Fibroblast of skin of right biceps (primary cell): ENCODE data around the gene MR1.

Experiments used
- DNase-seq: peaks from one replicate; pipeline ENCODE4 v3.0.0-alpha.2; 2013

Gene MR1

DNA sequence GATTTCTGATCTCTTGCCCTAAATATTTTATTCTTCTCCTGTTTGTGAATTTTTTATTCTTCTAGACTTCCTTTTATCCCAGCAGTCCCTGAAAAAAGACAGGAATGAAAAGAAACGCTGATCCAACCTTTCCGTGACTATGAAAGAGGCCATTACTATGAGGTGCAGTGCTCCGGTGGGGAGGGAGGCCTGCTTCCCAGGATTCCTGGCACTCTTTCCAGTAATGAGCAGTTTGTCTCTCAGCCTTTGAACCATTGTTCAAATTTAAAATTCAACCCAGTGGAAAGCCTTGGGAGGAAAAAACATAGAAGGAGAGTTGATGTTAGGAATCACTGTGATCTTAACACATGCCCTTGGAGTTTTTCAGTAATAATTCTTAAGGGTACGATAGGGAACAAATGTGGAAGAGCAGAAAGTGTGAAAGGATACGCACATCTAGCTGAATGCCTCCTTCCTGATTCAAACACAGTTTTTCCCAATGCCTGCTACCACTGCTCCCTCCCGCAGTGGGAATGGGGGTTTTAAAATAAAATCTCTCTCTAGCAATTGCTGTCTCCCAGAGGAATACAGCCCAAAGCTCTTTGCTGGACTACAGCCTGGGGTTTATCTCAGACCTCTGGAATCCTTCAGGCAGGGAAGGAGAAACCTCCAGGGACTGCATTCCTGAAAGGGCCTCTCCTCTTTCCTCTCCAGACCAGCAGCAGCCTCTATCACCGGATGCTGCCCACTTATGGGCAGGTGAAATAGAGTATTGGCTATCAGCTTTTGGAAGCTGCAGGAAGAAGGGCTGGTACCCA, 60.8 kb downstream of the MR1 start:
- DNase-seq: peak; percentile 98

DNA sequence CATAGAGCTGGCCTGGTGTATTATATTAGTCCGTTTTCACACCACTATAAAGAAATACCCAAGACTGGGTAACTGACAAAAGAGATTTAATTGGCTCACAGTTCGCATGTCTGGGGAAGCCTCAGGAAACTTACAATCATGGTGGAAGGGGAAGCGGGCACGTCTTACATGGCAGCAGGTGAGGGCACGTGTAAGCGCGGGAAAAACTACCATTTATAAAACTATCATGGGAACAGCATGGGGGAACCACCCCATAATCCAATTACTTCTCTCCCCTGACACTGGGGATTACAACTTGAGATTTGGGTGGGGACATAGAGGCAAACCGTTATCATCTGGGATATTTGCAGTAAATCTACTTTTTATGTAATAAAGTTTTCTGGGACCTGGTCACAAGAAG, 61.5 kb downstream of the MR1 start:
- DNase-seq: no peak

DNA sequence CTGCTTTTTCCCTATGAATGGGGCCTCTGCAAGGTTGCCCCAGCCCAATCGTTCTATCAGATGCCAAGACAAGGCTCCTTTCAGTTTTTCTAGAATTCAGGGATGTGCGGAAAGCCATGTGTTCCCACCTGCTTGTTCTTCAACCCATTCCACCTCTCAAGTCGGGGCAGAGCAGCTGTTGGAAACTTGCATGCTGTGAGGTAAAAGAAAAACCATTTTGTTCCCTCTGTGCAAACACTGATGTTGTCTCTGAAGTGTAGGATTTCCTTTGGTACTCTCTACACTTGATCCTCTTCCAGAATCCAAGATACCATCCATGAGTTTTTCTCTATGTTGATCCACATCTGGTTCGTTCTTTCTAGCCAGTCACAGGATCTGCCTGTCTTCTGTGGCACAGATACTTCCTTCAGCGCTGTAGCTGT, 62.0 kb downstream of the MR1 start:
- no peak for DNase-seq

DNA sequence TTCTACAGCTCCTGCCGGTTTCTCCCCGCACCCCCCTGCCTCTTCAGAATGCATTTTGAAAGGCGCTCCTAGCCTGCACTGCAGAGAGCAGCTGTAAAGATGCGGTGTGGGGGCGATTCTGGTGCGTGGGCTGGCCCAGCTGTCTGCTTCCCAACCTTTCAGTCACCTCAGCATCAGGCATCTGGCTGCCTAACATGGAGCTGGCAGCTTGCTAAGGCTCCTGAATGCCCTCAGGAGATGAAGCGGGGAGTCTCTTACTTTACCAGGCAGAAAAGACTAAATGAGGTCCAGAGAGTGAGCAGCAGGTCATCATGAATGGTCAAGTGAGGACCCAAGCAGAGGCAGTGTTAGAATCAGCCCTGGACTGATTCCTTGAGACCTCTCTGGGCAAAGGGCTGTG, 63.5 kb downstream of the MR1 start:
- no peak for DNase-seq

DNA sequence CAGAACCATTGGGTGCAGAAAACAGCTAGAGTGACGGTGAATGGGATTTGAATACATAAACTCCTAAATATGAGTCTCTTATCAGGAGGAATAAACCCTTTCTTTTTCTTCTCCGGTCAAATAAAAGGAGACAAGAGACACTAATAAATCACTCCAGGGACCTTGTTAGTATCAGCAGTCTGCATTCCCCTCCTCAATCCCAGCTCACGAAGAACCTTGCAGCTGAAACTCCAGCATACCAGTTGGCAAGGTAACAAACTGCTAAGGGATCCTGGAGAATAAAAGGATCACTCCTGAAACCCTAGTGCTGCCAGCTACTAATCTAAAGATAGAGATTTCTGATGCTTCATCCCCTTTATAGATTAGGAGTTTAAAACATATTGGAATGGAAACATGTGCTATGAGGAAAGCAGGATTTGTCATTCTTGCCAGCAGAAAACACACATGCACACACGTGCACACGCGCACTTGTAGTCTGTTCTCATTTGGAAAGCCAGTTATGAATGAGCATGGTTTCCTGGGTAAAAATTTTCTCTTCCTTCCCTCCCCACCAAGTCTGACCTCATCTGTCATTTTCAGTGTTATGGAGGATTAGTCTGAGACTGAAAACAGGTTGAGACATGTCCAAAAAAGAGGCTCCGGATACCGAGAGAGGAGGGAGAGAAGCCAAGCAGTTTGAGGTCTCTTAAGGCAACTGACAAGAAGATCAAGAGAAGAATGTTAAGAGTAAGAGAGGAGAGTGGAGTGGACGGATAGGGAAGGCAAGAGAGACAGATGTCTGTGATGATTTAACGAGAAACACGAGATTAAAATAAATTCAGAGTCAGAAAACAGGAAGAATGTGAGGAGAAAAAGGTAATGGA, 65.6 kb downstream of the MR1 start:
- peak; percentile 80 for DNase-seq

DNA sequence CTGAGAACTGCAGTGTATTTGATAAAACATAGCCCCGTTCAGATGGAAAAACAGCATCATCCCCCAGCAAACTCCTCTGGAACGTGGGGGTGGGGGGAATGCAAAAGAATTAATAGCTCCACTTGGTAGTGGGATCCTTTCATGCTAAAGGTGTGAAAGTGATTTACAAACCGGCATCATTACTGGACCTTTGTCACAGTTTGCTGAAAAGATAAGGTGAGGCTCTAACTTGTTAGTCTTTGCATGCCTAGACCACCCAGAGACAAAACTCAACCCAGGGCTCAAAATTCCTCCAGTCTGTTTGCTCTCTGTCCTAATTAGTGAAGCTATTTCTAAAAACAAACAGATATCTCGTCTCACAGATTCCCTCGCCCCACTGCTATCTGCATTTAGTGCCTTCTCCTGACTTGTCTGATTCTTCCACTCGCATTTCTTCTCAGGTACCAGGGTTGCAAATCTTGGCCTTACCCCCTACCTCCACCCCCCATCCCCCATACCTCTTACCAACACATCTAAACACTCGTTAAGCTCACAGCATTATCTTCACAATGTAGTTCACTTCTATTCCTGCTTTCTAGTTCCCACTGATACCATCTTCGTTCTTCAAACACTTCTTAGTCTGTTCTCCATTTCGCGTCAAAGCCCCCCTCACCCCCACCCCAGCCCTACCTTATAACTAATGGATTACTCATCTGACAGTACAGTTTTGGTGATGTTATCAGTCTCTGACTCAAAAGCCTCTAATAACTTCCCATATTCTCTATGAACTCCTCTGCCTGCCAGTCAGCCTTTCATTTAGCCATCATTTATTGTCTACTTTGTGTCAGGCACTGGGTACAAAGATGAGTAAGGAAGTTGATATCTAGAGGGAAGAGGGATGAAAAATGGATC, 66.5 kb downstream of the MR1 start:
- DNase-seq: peak; percentile 72

DNA sequence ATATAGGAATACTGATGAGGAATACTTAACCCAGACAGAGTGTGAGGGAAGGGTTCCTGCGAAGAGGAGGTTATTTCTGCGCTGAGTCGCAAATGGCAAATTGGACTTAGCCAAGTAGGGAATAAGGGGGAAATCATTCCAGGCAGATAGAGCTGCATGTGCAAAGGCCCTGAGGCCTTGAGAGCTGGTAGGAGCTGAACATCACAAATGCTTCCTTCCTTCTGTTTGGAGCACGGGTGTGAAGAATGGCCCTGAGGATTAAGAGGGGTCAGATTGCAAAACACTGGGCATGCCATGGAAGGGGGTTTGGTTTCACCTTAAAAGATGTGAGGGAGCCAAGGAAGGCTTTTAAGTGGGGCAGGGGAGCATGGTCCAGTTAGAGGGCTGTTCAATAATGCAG, 67.2 kb downstream of the MR1 start:
- DNase-seq: no peak

DNA sequence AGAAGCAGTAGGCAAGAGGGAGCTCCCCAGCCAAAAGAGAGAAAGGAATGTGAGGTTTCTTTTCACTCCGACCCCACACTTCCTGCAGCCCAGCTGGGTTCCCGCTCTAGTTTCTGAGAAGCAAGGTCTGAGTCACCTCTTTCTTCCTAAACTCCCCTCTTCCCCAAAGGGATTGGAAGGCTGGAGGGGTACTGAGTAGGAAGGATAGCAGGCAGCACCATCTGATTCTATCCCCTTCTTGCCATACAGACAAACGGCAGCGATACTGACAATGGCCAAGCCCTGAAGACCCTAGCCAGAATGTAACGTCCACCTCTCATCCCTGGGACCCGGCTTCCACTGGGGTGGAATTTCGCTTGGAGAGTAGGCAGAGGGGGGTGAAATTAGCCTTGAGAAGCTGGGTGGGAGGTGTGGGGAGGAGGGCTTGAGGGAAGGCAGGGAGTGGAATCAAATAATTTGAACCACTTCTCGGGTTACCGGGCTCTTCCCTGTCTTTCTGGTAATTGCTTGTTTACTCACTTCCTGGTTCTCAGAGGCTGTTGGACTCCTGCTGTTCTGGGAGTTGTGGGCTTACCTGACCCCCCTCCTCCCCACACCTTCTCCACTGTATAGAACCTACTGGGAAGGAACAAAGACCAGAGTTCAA, 67.9 kb downstream of the MR1 start:
- DNase-seq: peak; percentile 86

DNA sequence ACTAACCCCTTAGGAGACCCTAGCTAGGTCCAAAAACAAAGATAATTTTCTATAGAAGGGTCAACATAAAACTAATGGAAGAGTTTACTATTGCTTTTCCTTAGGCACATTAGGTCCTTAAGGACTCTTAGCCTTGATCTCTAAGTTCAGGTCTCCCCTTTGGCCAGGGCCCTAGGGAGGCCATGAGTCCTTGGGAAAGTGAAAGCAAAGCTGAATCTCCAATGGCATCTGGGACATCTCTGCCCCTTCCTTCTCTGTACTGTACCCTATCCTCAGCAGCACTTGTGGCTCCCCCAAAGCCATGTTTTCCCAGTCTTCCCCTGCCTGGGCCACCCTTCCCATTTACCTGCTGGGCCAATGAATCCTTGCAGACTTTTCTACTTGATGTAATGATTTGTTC, 69.1 kb downstream of the MR1 start:
- DNase-seq: no peak

DNA sequence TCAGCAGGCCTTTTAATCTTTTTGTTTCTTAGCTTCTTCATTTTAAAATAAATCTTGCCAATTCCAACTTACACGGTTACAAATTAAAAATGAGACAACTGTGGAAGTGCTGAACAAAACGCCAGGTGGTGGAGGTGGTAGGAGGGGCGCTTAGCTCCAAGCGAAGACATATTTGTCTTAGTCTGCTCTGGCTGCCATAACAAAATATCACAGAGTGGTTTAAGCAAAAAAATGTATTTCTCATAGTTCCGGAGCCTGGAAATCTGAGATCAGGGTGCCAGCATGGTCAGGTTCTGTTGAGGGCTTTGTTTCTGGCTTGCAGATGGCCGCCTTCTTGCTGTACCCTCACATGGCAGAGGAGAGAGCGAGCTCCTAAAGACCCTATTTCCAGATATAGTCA, 69.6 kb downstream of the MR1 start:
- DNase-seq: no peak

DNA sequence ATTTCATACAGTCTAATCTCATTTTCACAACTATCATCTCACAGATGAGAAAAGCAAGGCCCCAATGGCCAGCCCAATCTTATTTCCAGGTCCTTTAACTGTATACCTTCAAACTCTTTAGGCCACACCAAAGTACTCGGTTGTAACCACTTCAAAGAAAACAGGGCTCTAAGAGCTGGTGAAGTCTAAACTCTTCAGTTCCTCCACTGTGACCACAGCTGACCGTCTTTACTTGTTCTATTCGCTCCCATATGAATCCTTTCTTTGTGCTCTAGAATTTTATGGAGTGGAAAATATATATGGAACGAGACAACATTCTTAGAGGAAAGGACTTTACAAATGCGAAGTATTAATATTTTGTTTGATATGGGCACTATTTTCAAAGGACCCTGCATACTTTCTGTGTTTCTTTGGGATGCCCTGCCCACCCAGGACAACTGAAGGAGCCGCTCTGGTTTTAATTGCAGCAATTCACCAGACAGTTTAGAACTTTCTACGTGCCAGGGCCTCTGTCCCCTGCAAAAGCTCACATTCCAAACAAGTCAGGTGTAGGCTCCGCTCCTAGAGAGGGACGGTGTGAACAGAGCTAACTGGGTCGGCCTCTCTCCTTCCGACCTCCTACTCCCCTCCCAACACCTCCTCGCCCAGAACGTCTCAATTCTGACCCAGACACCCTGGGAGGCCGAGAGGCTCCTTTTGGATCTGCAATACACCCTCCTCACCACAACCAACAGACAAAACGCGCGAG, 70.4 kb downstream of the MR1 start:
- no peak for DNase-seq

DNA sequence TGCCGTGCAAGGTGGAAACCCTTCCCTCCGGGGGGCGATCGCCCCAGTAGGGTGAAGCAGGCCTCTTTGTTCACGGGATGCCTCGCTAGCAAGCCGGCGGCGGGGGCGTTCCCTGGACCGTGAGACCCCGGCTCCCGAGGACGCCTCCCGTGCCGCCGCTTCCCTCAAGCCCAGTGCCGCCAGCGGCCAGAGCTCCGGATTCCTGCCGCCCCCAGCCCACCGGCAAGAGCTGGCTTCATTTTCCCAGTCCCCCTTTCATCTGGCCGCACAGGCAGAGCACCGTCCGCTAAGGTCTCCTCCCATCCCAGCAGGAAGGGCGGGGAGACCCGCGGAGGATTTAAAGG, 71.0 kb downstream of the MR1 start:
- DNase-seq: peak; percentile 43

DNA sequence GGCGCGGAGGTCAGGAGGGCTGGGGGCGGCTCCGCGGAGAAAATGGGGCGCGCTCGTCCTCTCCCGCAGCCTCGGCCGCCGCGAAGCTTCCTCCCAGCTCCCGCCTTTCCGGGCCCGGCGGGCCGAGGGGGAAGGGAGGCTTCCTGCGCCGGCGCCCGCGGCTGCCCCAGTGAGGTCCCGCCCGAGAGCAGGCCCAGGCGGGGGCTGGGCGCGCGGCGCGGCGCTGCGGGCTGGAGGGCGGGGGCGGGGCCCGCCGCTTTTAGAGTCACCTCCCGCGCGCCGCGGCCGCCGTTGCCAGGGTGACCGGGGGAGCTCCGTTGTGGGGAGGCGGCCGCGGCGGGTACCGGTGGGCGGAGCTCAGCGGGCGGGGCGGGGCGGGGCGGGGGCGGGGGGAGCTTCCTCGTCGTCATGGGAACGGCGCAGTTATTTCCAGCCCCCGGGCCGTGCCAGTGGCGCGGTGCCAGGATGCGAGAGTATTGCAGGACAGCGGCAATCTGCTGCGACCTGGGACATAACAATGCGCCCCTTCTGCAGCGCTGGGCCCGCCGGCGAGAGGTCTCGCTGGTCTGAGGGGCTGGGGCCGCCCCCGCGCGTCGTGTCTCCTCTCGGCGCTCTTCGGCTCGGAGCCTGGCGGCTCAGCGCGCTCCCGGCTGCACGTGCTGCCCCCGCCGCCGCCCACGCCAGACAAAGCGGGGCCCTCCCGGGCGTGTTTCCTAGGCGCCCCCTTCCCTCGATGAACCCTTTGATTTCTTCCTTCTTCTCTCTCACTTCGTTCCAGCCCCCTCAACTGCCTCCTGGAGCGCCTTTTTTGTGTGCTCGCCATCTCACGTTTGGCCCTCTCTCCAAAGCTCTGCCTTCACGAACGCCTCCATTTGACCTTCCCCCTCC, 71.6 kb downstream of the MR1 start:
- DNase-seq: peak; percentile 94

DNA sequence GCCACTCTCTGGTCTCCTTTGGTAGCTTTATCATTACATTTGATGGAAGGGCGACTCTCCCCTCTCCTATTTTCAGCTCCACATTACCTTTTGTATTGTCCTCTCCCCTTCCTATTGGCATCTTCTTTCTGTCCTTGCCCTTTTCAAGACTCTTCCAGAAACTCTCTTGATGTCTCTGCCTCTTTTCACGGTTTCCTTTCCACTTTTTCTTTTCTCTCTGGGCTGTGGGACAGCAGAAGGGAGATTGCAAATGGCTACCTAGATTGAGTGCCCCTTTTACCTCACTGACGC, 72.2 kb downstream of the MR1 start:
- DNase-seq: no peak

DNA sequence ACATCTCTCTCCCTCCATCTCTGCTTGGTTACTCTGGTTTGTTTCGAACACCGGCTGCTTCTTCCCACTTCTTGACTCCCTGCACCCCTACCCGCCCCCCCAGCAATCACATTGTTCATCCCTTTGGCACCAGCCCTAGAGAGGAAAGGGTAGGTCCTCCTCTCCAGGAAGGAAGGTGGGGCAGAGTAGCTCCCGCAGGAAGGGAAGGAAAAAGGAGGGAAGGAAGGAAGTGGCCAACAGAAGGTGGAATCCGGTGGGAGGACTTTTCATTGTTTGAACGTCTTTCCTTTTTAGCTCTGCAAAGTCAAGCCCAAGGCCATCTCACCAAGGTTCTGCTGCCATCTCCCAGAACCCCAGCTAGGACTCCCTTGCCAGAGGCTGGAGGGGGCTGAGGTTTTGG, 72.7 kb downstream of the MR1 start:
- no peak for DNase-seq

DNA sequence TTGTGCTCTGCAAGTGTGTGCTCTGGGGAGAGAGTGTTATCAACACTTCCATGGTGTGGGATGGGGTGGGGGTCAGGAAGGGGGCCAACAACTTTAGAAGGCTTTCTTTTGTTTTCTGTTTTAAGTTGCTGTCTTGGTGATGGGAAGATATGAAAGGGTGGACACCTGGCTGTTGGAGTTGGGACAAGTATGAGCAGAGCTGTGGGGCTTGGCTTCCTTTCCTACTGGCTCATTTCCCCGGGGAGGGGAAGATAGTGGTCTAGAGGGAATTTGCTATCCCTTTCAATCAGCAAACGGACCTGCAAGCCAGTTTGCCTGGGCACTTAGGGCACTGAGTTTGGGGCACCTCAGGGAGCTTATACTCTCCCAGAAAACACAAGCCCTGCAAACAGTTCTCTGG, 73.9 kb downstream of the MR1 start:
- DNase-seq: peak; percentile 34

DNA sequence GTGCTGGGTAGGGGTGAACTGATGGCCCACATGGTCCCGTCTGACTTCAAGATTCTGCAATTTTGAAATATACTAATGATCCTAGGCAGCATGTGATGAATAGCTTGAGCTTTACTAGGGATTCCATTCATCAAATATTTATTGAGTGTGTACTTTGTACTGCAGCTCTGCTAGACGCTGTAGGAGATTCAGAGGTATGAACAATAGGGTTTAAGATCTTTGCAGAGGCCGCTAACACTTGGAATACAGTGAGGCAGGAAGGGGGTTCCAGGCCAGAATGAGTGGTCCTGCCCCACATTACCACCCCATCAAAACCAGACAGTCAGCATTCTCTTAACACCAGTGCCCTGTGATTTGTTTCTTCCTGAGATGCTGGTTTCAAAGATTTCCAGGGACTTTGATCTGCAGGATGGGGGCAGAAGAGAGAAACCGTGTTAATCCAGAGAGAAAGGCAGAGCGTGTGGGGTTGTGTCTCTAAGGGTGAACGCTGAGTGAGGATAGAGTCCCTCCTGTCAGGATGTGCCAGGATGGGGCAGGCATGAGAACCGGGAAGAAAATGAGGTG, 74.6 kb downstream of the MR1 start:
- DNase-seq: no peak

DNA sequence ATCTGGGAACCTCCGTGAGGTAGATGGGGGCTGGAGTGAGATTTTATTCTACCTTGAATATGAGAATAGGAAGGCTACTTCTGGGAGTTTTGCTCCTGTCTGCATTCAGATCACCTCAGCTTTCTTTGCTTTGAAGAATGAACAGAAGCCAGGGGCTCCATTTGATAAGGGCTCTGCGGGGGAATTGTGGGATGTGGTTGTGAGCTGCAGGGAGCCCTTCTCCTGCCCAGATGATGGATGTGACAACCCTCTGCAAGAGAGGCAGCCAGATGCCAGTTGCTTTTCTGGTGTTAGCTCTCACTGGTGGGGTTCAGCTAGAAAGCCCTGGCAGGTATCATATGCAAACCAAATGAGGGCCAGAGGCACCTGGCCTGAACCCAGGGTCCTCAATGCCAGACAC, 76.2 kb downstream of the MR1 start:
- DNase-seq: no peak
